Lower lobe of right lung (tissue), 2 donors: ENCODE measurements around the gene TCF7L1. TPM values are rescaled to one million over a fixed set of nuclear protein-coding genes. Genes with fewer than 3 reads are reported as not detected.

Experiments
- ATAC-seq, 2 donors: fragments of 200-7000 bp; cut with Tn5 transposase; one replicate each; pipeline ENCODE4 v1.9.1; 2020 to 2022; ENCODE audit warnings: mild to moderate bottlenecking in 2 of 2, moderate library complexity in 2 of 2
- DNase-seq: peaks from one replicate; pipeline ENCODE4 v3.0.0-alpha.2; 2020
- H3K27ac ChIP-seq: fragments of 200-600 bp; one replicate; pipeline ENCODE4 v1.8.0; 2022
- H3K27me3 ChIP-seq: fragments of 200-600 bp; one replicate; pipeline ENCODE4 v1.8.0; 2022; ENCODE audit warnings: low read depth
- H3K36me3 ChIP-seq: fragments of 200-600 bp; one replicate; pipeline ENCODE4 v1.8.0; 2022; ENCODE audit warnings: mild to moderate bottlenecking
- H3K4me1 ChIP-seq: fragments of 200-600 bp; one replicate; pipeline ENCODE4 v1.8.0; 2022
- H3K4me3 ChIP-seq: fragments of 200-600 bp; one replicate; pipeline ENCODE4 v1.8.0; 2022; ENCODE audit warnings: mild to moderate bottlenecking
- H3K9me3 ChIP-seq: fragments of 200-600 bp; one replicate; pipeline ENCODE4 v1.8.0; 2022
- CTCF ChIP-seq: fragments of 200-600 bp; IDR thresholded peaks from one replicate; pipeline ENCODE4 v1.8.0; 2022; ENCODE audit warnings: antibody characterized with exemption, mild to moderate bottlenecking
- intact Hi-C: fragments of 100-400 bp; cut with DNase I; formaldehyde crosslinking; loops from one replicate; pipeline ENCODE4 v1.11.0; 2022
- total RNA-seq: library from RNA; stranded (reverse); fragmentation: NEBNext Ultra II Directional; extraction: Animal tissue kit (Norgen Biotek cat#: 25700); gene quantifications from one replicate; pipeline ENCODE4 v1.2.1, GENCODE V29; 2021
- donor health status: DM: no; HTN: yes; CAD: no; lungs with severe emphysema.

TCF7L1 gene
- total RNA-seq, 1 donor from 2014 or later: 17.1 TPM

GRCh38 chr2:85235281-85235680, 102.1 kb downstream of the TCF7L1 start:
- no peak for DNase-seq
- ATAC-seq: no peak
- Histone ChIP-seq H3K4me3 (no peak overlapping the region), H3K9me3 (no peaks in the 10 kb centered on the region), H3K27ac (no peak overlapping the region), H3K36me3 (no peaks in the 10 kb centered on the region), H3K27me3 (no peaks in the 10 kb centered on the region), H3K4me1 (peaks cover 12% of the 10 kb centered on the region)
- intact Hi-C loops: no loop called here
- TF ChIP-seq CTCF: no peak

- no peak overlapping the region for H3K27ac ChIP-seq
- ATAC-seq (no peak), DNase-seq (no peak)
- intact Hi-C loops: no loop called here
- no peaks in the 10 kb centered on the region for H3K27me3 ChIP-seq
- H3K4me1 ChIP-seq: peaks cover 19% of the 10 kb centered on the region
- TF ChIP-seq CTCF: no peak
- no peak overlapping the region for H3K4me3 ChIP-seq
- H3K9me3 ChIP-seq: no peaks in the 10 kb centered on the region
- no peaks in the 10 kb centered on the region for H3K36me3 ChIP-seq
These were observed 102.9 kb downstream of the TCF7L1 start for GRCh38 chr2:85236084-85236483.

GRCh38 chr2:85237849-85238565, 104.8 kb downstream of the TCF7L1 start:
- Histone ChIP-seq H3K27me3 (no peaks in the 10 kb centered on the region), H3K36me3 (no peaks in the 10 kb centered on the region), H3K4me1 (peaks cover 24% of the 10 kb centered on the region), H3K9me3 (no peaks in the 10 kb centered on the region), H3K27ac (no peak overlapping the region), H3K4me3 (no peak overlapping the region)
- intact Hi-C loops: no loop called here
- peak; percentile 56 for DNase-seq
- no peak for TF ChIP-seq CTCF
- ATAC-seq: peak; percentile 49 to 63

GRCh38 chr2:85238607-85239006, 105.4 kb downstream of the TCF7L1 start:
- no peak for TF ChIP-seq CTCF
- peaks cover 30% of the 10 kb centered on the region for H3K4me1 ChIP-seq
- no peaks in the 10 kb centered on the region for H3K36me3 ChIP-seq
- H3K27ac ChIP-seq: no peak overlapping the region
- intact Hi-C loops: no loop called here
- H3K9me3 ChIP-seq: no peaks in the 10 kb centered on the region
- H3K27me3 ChIP-seq: no peaks in the 10 kb centered on the region
- H3K4me3 ChIP-seq: no peak overlapping the region
- ATAC-seq (no peak), DNase-seq (no peak)

- DNase-seq (no peak), ATAC-seq (no peak)
- Histone ChIP-seq H3K27ac (no peak overlapping the region), H3K36me3 (no peaks in the 10 kb centered on the region), H3K4me3 (no peak overlapping the region), H3K27me3 (no peaks in the 10 kb centered on the region), H3K4me1 (peaks cover 35% of the 10 kb centered on the region), H3K9me3 (no peaks in the 10 kb centered on the region)
- TF ChIP-seq CTCF: no peak
- intact Hi-C loops: no loop called here
These were observed 105.9 kb downstream of the TCF7L1 start for GRCh38 chr2:85239102-85239501.
